GM23338 (cell line): Measurements from ENCODE around the gene NUP42. TPM values are rescaled to one million over a fixed set of nuclear protein-coding genes. Genes with fewer than 3 reads are reported as not detected.

Source experiments
- ATAC-seq: fragments of 200-7000 bp; cut with Tn5 transposase; 3 replicates; pipeline ENCODE4 v1.9.1; 2020
- DNase-seq: peaks from one replicate; pipeline ENCODE4 v3.0.0-alpha.2; 2015; ENCODE audit warnings: low spot score
- H2AFZ ChIP-seq: fragments of 200-600 bp; sonication (generic); 2 replicates; pipeline ENCODE4 v1.8.0; 2016; ENCODE audit warnings: antibody characterized with exemption, mild to moderate bottlenecking, moderate library complexity
- H3F3A ChIP-seq: fragments of 200-600 bp; sonication (generic); replicated peaks from 2 replicates; pipeline ENCODE4 v1.8.0; 2017; ENCODE audit warnings: antibody characterized with exemption, mixed run types, low read depth
- H3K27ac ChIP-seq: fragments of 200-600 bp; sonication (generic); 2 replicates; pipeline ENCODE4 v1.6.1; 2016; ENCODE audit warnings: low read depth
- H3K27me3 ChIP-seq: fragments of 200-600 bp; sonication (generic); 2 replicates; pipeline ENCODE4 v1.8.0; 2016; ENCODE audit warnings: mild to moderate bottlenecking, mixed run types, moderate library complexity; ENCODE audit not compliant: insufficient read depth
- H3K36me3 ChIP-seq: fragments of 200-600 bp; sonication (generic); 2 replicates; pipeline ENCODE4 v1.8.0; 2016; ENCODE audit warnings: mild to moderate bottlenecking; ENCODE audit not compliant: insufficient read depth
- H3K4me1 ChIP-seq: fragments of 200-600 bp; sonication (generic); 2 replicates; pipeline ENCODE4 v1.8.0; 2016; ENCODE audit warnings: mild to moderate bottlenecking, moderate library complexity; ENCODE audit not compliant: insufficient read depth
- H3K4me2 ChIP-seq: fragments of 200-600 bp; sonication (generic); 2 replicates; pipeline ENCODE4 v1.7.1; 2017; ENCODE audit warnings: mixed run types
- H3K4me3 ChIP-seq: fragments of 200-600 bp; sonication (generic); 2 replicates; pipeline ENCODE4 v1.6.1; 2016; ENCODE audit warnings: mixed run types
- H3K79me2 ChIP-seq: fragments of 200-600 bp; sonication (generic); replicated peaks from 2 replicates; pipeline ENCODE4 v1.8.0; 2017; ENCODE audit warnings: mild to moderate bottlenecking; ENCODE audit not compliant: insufficient read depth
- H3K9me2 ChIP-seq: fragments of 200-600 bp; sonication (generic); 2 replicates; pipeline ENCODE4 v1.8.0; 2017; ENCODE audit not compliant: insufficient read depth
- H4K20me1 ChIP-seq: fragments of 200-600 bp; sonication (generic); replicated peaks from 2 replicates; pipeline ENCODE4 v1.8.0; 2017; ENCODE audit warnings: mild to moderate bottlenecking; ENCODE audit not compliant: insufficient read depth
- H3K27ac Mint-ChIP-seq: 2 replicates; pipeline ENCODE4 v1.8.0; 2020; ENCODE audit warnings: inconsistent platforms, mild to moderate bottlenecking, moderate library complexity, mixed read lengths
- H3K27me3 Mint-ChIP-seq: 3 replicates; pipeline ENCODE4 v1.8.0; 2022; ENCODE audit warnings: low read depth, mild to moderate bottlenecking, moderate library complexity, mixed read lengths, inconsistent platforms; ENCODE audit not compliant: insufficient read depth, poor library complexity
- H3K36me3 Mint-ChIP-seq: 3 replicates; pipeline ENCODE4 v1.8.0; 2021; ENCODE audit warnings: low read depth, mild to moderate bottlenecking, inconsistent platforms, moderate library complexity, mixed read lengths
- H3K4me1 Mint-ChIP-seq: 3 replicates; pipeline ENCODE4 v1.8.0; 2020; ENCODE audit warnings: mild to moderate bottlenecking, inconsistent platforms, mixed read lengths
- H3K4me3 Mint-ChIP-seq: 3 replicates; pipeline ENCODE4 v1.8.0; 2021; ENCODE audit warnings: moderate library complexity, mild to moderate bottlenecking, inconsistent platforms, mixed read lengths
- H3K9me3 Mint-ChIP-seq: 3 replicates; pipeline ENCODE4 v1.8.0; 2020; ENCODE audit warnings: moderate library complexity, mild to moderate bottlenecking, inconsistent platforms, mixed read lengths
- CREB1 ChIP-seq: fragments of 250-450 bp; sonication (Bioruptor Pico); IDR thresholded peaks from 2 replicates; pipeline ENCODE4 v1.5.0; 2020; ENCODE audit warnings: low read depth, mild to moderate bottlenecking, moderate library complexity
- CTCF ChIP-seq, 2 experiments: fragments of 200-600 bp in 1 of 2; sonication (generic) in 1 of 2; conservative IDR thresholded peaks; 2 replicates each; pipeline versions ENCODE4 v1.5.1 to v1.6.1; 2016 to 2017; ENCODE audit warnings: antibody characterized with exemption in 2 of 2, low read depth in 2 of 2, mild to moderate bottlenecking in 2 of 2, moderate library complexity in 1 of 2
- ETS1 ChIP-seq: IDR thresholded peaks from 2 replicates; pipeline ENCODE4 v1.6.1; 2016; ENCODE audit warnings: antibody characterized with exemption
- EZH2 ChIP-seq: fragments of 200-600 bp; sonication (generic); IDR thresholded peaks from one replicate; pipeline ENCODE4 v1.8.0; 2017; ENCODE audit warnings: antibody characterized with exemption, mild to moderate bottlenecking, low read depth; ENCODE audit not compliant: unreplicated experiment
- EZH2phosphoT487 ChIP-seq: fragments of 200-600 bp; sonication (generic); IDR thresholded peaks from one replicate; pipeline ENCODE4 v1.8.1; 2018; ENCODE audit warnings: antibody characterized with exemption; ENCODE audit not compliant: unreplicated experiment
- JUNB ChIP-seq: IDR thresholded peaks from one replicate; pipeline ENCODE4 v1.6.1; 2016; ENCODE audit warnings: antibody characterized with exemption; ENCODE audit not compliant: unreplicated experiment
- NANOG ChIP-seq: IDR thresholded peaks from 2 replicates; pipeline ENCODE4 v1.6.1; 2016; ENCODE audit warnings: antibody characterized with exemption, borderline replicate concordance
- POLR2AphosphoS5 ChIP-seq: IDR thresholded peaks from 2 replicates; pipeline ENCODE4 v1.6.1; 2016; ENCODE audit warnings: antibody characterized with exemption, low read depth
- REST ChIP-seq: IDR thresholded peaks from one replicate; pipeline ENCODE4 v1.6.1; 2018; ENCODE audit warnings: antibody characterized with exemption; ENCODE audit not compliant: unreplicated experiment
- STAT1 ChIP-seq: IDR thresholded peaks from one replicate; pipeline ENCODE4 v1.6.1; 2016; ENCODE audit warnings: antibody characterized with exemption; ENCODE audit not compliant: unreplicated experiment
- ZNF114 ChIP-seq: fragments of 250-450 bp; sonication (Bioruptor Pico); IDR thresholded peaks from 2 replicates; pipeline ENCODE4 v1.5.0; 2020; ENCODE audit warnings: mild to moderate bottlenecking, moderate library complexity
- ZNF331 ChIP-seq: fragments of 250-450 bp; sonication (Bioruptor Pico); IDR thresholded peaks from 2 replicates; pipeline ENCODE4 v1.5.0; 2020; ENCODE audit warnings: low read depth, mild to moderate bottlenecking, moderate library complexity
- polyA plus RNA-seq: library from polyadenylated mRNA; unstranded; fragments of >200 nt; fragmentation: Nextera tagmentation; extraction: Ambion mirVana; gene quantifications from 2 replicates; pipeline ENCODE4 v1.2.1, GENCODE V29; 2016
- total RNA-seq: library from RNA; depleted of rRNA; stranded (reverse); fragments of >200 nt; shearing (Covaris generic); gene quantifications from 2 replicates; pipeline ENCODE4 v1.2.3, GENCODE V29; 2014

The NUP42 gene
- total and polyA plus RNA-seq, 2 experiments from 2014 or later: 39.1 to 42.7 TPM

- TF ChIP-seq REST: no peak
- TF ChIP-seq EZH2phosphoT487: no peak
- TF ChIP-seq CTCF (conservative IDR thresholded peaks at IDR 0.05; ENCODE audit: low read depth in 2 of 2): no peak
These were observed 60.5 kb downstream of the NUP42 start (continued) for GRCh38 chr7:23242321-23242720.

GRCh38 chr7:23242935-23243334 lies 61.1 kb downstream of the NUP42 start:
- H3K4me1 Mint-ChIP-seq: peaks cover 8% of the 10 kb centered on the region
- Histone ChIP-seq H3F3A (peaks cover 7% of the 10 kb centered on the region; the same call in 1 of the 2 replicates), H4K20me1 (no peaks in the 10 kb centered on the region), H3K79me2 (no peaks in the 10 kb centered on the region), H3K27me3 (peaks cover 13% of the 10 kb centered on the region), H3K9me2 (no peaks in the 10 kb centered on the region), H3K27ac (no peak overlapping the region), H3K36me3 (no peaks in the 10 kb centered on the region), H3K4me2 (no peak overlapping the region), H3K4me1 (peaks cover 13% of the 10 kb centered on the region), H2AFZ (peak overlapping the region; percentile 1; the same call in 1 of the 2 replicates), H3K4me3 (no peak overlapping the region)
- no peak overlapping the region for H3K27ac Mint-ChIP-seq
- peaks cover under 1% of the 10 kb centered on the region for H3K27me3 Mint-ChIP-seq
- H3K4me3 Mint-ChIP-seq: no peak overlapping the region
- no peaks in the 10 kb centered on the region for H3K36me3 Mint-ChIP-seq
- no peak for DNase-seq
- no peak for ATAC-seq
- no peaks in the 10 kb centered on the region for H3K9me3 Mint-ChIP-seq
- TF ChIP-seq EZH2phosphoT487 (no peak), STAT1 (no peak), NANOG (no peak), POLR2AphosphoS5 (no peak), EZH2 (no peak), ZNF331 (CRISPR knock-in tag) (no peak), CREB1 (CRISPR knock-in tag) (no peak), JUNB (no peak), ZNF114 (no peak), REST (no peak), CTCF (conservative IDR thresholded peaks at IDR 0.05; ENCODE audit: low read depth in 2 of 2) (no peak), ETS1 (no peak)
